NCI-H2227 treated with DMSO at 0.1 percent for 48 hours (cell line): Measurements from ENCODE around the gene PNP.
"Not testable (repeated sequence)": the region's sequence is repeated elsewhere in the genome, so short reads cannot be mapped to it uniquely, and the experiment has no call there.

Experiments used
- DNase-seq: peaks from one replicate; lab custom pipeline; 2025; lab: John Stamatoyannopoulos, UW

PNP gene

DNA sequence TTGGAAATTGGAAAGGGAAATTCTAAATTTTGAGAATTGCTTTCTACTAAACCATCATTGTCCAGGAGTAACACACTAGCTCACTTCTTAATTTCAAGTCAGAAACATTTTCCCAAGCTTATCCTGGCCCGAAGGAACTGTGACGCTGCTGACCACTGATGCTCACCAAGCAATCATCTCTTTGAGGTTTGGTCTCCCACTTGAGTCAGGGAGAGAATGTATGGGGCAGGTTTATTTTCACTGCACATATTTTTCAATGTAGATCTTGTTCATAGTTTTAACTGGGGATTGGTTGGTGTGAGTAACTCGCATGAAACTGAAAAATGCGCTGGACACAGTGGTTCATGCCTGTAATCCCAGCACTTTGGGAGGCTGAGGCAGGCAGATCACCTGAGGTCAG lies 23.3 kb downstream of the PNP start:
- DNase-seq = no peak

DNA sequence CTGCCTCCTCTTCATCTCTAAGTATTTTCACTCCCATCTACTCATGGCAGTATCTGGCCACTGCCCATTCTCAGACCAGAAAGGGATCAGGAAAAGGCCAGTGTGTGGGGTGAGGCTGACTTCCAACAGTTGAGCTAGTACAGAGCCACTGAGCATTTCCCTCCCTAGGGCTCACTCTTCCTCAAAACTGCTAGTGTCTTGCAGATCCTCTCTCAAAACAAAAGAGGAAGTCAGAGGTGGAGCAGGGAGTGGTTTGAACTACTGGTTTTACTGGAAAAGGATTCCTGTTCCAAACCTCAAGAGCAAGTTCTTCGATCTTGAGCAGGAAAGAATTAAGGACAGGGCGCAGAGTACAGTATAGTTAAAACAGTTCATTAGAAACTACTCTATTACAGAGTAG lies 24.4 kb downstream of the PNP start:
- no peak for DNase-seq

DNA sequence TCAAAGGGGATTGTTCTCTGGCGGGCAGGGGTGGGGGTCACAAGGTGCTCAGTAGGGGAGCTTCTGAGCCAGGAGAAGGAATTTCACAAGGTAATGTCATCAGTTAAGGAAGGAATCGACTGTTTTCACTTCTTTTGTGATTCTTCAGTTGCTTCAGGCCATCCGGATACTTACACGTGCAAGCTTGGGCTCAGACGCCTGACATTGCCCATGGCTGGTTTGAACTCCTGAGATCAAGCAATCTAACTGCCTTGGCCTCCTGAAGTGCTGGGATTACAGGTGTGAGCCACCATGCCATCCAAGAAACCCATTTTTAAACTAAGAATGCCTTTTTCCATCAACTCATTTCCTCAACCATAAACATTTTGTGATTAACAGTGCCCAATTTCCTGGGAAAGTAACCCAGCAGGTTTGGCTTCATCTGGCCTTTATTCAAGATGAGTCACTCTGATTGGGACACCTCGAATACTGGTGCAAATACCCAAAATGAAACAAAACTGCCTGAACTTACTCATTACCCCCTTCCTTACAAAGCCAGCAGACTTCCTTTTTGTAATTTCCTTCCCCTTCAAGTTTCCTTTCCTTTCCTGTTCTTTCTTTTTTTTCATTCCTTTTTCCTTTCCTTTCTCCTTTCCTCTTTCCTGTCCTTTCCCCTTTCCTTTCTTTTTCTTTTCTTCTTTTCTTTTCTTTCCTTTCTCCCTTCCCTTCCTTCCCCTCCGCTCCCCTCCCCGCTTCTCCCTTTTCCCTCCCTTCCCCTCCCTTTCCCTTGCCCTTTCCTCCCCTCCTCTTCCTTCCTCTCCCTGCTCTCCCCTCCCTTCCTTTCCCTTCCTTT lies 25.9 kb downstream of the PNP start:
- DNase-seq = no peak

DNA sequence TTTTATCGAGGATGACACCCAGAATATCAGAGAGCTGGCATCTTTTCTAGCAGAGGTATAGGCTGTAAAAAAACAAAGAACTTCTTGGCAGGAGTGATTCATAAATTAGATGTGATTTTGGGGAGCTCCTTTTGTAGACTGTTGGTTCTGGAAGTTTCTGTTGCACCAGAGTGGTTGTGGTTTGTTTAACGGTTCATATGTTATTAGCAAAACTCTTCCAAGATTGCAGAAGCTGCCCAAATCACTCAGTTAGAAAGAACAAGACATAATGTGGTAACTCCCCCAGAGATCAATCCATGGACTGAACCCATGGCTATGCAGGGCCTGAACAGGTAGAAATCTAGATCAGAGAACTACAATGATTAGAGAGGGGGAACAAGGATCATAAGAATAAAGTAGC lies 29.4 kb downstream of the PNP start:
- DNase-seq = no peak

DNA sequence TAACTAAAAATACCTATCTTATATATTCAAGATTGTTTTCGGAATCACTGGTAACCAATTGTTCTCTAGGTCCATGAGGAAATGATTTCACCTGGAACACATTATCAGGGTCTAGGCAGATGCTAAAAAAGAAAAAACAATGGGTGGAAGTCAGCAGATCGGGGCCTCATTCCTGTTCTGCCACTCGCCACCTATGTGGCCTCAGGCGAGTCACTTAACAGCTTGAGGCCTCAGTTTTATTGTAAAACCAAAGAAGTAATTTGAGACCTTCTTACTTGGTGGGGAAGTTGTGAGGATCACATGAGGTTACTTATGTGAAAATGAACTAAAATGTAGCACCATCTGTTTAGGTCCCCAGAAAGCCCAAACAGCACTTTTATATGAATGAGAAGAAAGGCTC lies 29.9 kb downstream of the PNP start:
- no peak for DNase-seq

DNA sequence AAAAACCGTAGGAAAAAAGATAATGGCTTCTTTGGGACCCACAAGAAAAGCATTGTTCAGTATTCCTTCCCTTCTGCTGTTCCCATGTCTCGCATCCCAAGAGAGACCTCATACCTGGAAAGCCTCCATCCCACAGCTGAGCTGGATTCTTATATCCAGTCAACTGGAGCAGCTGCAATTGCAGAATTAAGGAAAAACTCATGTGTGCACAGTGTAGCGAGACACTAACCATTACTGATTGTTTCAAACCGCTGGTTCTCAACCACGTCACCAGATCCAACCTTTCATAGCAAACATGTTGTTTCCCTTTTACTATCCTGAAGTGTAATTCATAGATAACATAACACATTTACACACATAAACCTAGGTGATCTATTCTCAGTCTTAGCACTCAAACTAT lies 30.7 kb downstream of the PNP start:
- DNase-seq = no peak

DNA sequence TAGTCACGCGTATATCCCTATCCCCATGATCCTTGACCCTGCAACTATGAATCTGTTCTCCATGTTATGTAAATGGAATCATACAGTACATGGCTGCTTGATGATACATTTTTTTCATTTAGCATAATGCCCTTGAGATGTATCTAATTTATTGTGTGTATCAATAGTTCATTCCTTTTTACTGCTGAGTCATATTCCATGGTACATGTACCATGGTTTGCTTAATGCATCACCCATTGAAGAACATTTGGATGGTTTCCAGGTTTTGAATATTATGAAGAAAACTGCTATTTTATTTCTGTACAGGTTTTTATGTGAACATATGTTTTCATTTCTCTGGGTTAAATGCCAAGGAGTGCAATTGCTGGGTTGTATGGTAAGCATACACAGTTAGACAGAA lies 32.1 kb downstream of the PNP start:
- no peak for DNase-seq

DNA sequence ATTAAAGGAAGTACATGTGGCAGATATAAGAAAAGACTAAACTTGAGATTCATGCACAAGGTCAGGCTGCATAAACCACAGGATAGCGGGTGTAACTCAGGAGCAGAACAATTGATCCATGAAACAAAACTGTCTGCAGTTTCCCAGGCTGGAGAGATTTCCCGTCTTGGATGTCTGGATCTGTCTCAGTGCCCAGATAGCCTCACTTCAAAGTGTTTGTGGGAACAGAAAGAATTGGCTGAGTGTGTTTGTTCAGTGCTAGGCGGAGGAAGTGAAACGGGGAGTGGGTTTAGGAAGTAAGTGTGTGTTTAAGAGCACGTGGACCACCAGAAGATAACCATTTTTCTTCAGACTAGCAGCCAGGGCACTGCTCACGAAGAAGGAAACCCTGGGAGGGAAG lies 34.7 kb downstream of the PNP start:
- DNase-seq = no peak

DNA sequence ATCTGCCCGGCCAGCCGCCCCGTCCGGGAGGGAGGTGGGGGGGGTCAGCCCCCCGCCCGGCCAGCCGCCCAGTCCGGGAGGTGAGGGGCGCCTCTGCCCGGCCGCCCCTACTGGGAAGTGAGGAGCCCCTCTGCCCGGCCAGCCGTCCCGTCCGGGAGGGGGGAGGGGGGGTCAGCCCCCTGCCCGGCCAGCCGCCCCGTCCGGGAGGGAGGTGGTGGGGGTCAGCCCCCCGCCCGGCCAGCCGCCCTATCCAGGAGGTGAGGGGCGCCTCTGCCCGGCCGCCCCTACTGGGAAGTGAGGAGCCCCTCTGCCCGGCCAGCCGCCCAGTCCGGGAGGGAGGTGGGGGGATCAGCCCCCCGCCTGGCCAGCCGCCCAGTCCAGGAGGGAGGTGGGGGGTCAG lies 37.1 kb downstream of the PNP start:
- not testable (repeated sequence) for DNase-seq

DNA sequence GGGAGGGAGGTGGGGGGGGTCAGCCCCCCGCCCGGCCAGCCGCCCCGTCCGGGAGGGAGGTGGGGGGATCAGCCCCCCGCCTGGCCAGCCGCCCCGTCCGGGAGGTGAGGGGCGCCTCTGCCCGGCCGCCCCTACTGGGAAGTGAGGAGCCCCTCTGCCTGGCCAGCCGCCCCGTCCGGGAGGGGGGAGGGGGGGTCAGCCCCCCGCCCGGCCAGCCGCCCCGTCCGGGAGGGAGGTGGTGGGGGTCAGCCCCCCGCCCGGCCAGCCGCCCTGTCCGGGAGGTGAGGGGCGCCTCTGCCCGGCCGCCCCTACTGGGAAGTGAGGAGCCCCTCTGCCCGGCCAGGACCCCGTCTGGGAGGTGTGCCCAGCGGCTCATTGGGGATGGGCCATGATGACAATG lies 37.5 kb downstream of the PNP start:
- DNase-seq = not testable (repeated sequence)

DNA sequence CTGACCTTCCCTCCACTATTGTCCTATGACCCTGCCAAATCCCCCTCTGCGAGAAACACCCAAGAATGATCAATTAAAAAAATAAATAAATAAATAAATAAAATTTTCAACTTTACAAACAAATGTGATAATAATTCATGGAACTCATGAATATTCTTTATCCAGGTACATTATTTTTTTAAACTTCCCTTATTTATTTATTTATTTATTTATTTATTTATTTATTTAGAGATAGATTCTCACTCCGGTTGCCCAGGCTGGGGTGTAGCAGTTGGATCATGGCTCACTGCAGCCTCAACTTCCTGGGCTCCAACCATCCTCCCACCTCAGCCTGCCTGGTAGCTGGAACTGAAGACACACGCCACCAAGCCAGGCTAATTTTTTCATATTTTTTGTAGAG lies 38.3 kb downstream of the PNP start:
- not testable (repeated sequence) for DNase-seq

DNA sequence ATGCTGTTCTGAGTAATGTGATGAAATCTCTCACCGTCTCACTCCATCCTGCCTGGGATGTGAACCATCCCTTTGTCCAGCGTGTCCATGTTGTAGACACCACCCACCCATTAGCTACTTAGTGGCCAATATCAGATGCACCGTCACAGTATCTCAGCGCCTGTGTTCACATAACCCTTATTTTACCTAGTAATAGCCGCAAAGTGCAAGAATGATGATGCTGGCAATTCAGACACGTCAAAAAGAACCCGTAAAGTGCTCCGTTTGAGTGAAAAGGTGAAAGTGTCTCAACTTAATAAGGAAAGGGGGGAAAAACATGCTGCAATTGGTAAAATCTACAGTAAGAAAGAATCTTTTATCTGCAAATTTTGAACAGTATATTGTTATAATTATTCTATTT lies 39.2 kb downstream of the PNP start:
- DNase-seq = no peak

DNA sequence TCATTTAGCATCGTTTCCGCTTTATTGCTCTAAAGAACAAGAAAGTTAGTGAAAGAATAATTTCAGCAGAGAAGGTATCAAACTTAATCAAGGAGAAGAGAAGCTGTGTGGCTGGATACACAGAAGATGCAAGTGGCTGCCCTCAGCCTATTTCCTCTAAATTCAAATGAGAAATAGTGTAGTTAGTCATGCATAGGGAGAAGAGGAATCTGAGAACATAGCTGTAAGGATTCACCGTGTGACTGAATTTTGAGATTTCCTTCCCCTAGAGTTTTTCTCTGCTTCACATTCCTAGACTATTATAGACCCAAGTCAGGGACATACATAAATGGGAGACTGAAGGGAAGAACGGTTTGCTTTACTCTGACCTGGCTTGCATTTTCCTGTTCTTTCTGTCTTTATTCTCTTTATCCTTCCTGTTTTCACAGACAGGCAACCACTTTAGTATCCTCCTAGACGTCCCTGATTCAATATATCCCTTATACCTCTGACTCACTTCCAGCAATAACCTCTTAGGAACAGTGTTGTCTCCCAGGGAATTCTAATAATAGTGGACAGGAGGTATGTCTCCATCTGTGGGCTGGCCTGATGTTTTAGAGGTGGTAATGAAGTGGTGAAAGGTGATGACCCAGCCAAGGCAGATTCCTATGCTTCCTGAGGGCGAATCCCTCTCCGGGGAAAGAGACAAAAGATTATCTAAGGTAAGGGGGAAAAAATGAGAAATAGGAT lies 43.1 kb downstream of the PNP start:
- no peak for DNase-seq

DNA sequence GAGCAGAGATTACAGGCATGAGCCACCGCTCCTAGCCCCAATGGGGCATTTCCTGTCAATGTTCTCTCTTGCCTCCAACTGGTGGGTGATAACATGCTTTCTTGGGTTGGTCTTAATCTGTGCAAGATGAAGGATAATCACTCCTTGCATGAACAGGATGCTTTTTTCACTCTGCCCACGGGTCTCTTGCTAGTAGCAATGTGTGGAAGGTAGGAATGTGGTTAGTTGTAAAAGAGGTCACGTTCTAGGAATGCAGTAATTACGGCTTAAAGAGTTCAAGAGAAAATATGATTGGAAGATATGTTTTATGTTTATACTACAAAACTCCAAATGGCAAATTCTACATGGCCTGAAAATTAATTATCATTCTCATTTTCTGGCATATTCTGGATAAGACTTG lies 46.6 kb downstream of the PNP start:
- no peak for DNase-seq

DNA sequence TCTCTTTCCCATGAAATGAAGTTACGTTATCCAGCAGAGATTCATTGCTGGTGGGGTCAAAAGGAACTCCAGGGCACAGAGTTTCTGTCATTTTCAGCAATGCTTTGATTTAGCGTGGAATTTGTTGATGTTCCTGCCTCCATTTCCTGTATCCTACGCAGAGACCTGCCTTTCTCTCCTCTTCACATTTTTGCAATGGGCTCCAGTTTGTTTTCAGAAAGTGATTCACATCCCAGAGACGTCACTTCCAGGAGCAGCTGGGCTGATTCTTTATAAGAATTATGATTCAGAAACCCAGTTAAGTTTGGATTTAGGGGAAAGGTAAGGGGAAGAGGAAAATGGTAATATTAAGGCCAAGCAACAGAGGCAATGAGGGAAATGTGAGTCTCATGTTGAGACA lies 47.7 kb downstream of the PNP start:
- no peak for DNase-seq

DNA sequence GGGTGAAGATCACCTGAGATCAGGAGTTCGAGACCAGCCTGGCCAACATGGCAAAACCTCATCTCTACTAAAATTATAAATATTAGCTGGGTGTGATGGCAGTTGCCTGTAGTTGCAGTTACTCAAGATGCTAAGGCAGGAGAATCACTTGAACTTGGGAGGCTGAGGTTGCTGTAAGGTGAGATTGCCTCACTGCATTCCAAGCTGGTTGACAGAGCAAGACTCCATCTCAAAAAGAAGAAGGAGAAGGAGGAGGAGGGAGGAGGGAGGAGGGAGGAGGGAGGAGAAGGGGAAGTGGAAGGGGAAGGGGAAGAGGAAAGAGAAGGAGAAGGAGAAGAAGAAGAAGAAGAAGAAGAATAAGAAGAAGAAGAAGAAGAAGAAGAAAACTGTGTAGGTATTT lies 53.1 kb downstream of the PNP start:
- no peak for DNase-seq

DNA sequence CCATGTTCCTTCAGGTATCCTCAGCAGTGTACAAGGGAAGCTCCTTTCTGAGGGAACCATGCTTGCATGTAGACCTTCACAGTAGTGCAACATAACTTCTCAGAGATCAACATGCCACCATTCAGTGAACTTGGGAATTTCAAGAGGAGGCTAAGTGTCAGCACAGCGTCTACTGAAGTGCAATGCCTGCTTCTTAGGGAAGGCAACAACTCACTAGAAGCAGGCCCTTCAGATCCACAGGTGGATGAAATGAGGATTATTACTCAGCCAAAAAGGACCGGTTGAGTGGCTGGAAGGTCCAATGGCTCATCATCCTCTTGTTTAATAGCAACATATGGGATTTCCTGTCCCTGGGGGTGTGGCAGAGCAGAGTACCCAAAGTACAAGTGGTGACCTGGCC lies 54.8 kb downstream of the PNP start:
- no peak for DNase-seq
